Tibial nerve (tissue), 4 donors: ENCODE data around the gene HS2ST1.

Experiments used
- CTCF ChIP-seq, 5 experiments: fragments of 200-600 bp in 3 of 5; fragments of 450-650 bp in 2 of 5; sonication (generic) in 3 of 5; IDR thresholded peaks; one replicate each; pipeline ENCODE4 v1.5.1; 2016 to 2019; ENCODE audit warnings: antibody characterized with exemption in 5 of 5, mild to moderate bottlenecking in 3 of 5, moderate library complexity in 2 of 5
- EP300 ChIP-seq, 2 donors: sonication (generic); formaldehyde crosslinking; IDR thresholded peaks; one replicate each; pipeline ENCODE4 v1.6.1; 2017; ENCODE audit warnings: antibody characterized with exemption in 2 of 2, mild to moderate bottlenecking in 1 of 2
- POLR2A ChIP-seq, 2 donors: fragments of 450-650 bp; IDR thresholded peaks; one replicate each; pipeline ENCODE4 v1.6.1; 2017; ENCODE audit warnings: antibody characterized with exemption in 2 of 2, mild to moderate bottlenecking in 2 of 2, moderate library complexity in 2 of 2

DNA sequence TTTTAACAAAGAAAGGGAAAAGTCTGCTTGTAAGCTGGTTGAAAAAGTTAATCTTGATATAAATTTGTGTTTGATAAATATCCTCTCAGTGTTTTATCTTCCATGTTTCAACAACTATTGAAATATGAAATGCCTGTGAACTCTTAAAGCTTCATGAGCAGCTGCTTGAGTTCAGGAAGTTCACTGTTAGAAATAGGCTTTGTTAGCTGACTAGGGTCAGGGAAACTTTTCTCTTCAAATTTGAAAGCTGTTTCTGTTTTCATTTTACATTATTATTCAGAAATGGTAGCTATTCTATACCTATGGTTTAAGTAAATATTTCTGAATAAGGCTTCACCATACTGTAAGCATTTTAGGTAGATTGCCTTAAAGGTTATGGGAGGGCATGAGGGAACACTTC is 191.7 kb downstream of the HS2ST1 start:
- no peak for TF ChIP-seq CTCF (IDR thresholded peaks at IDR 0.05)
- TF ChIP-seq POLR2A (IDR thresholded peaks at IDR 0.05): no peak
- TF ChIP-seq EP300 (IDR thresholded peaks at IDR 0.05): no peak
